Neuronal stem cell (in vitro differentiated cells): ENCODE results near the gene PKD1.
A peak's percentile ranks its signal among the peaks of the same experiment; 100 is the strongest.

Experiments used
- DNase-seq: peaks from one replicate; pipeline ENCODE4 v3.0.0-alpha.2; 2013; ENCODE audit warnings: low spot score
- H2AFZ ChIP-seq: one replicate; pipeline ENCODE4 v1.6.1; 2013; ENCODE audit warnings: mild to moderate bottlenecking, low read length, inconsistent platforms
- H2AK5ac ChIP-seq: 2 replicates; pipeline ENCODE4 v1.6.1; 2013; ENCODE audit warnings: low read depth, mild to moderate bottlenecking, inconsistent platforms, low read length, moderate library complexity, mixed read lengths
- H2BK120ac ChIP-seq: 2 replicates; pipeline ENCODE4 v1.6.1; 2013; ENCODE audit warnings: low read depth, mild to moderate bottlenecking, inconsistent platforms, low read length, moderate library complexity, mixed read lengths
- H2BK12ac ChIP-seq: one replicate; pipeline ENCODE4 v1.6.1; 2013; ENCODE audit warnings: low read length, inconsistent platforms
- H2BK15ac ChIP-seq: 2 replicates; pipeline ENCODE4 v1.6.1; 2013; ENCODE audit warnings: mild to moderate bottlenecking, low read length, inconsistent platforms, mixed read lengths
- H2BK5ac ChIP-seq: one replicate; pipeline ENCODE4 v1.6.1; 2013; ENCODE audit warnings: inconsistent platforms, mild to moderate bottlenecking, low read length, moderate library complexity
- H3K14ac ChIP-seq: one replicate; pipeline ENCODE4 v1.6.1; 2013; ENCODE audit warnings: low read length, inconsistent platforms
- H3K18ac ChIP-seq: 2 replicates; pipeline ENCODE4 v1.6.1; 2013; ENCODE audit warnings: low read length, inconsistent platforms
- H3K23ac ChIP-seq: 2 replicates; pipeline ENCODE4 v1.6.1; 2013; ENCODE audit warnings: low read depth, mild to moderate bottlenecking, mixed read lengths, low read length, inconsistent platforms; ENCODE audit not compliant: poor library complexity
- H3K27ac ChIP-seq: replicated peaks from 3 replicates; pipeline ENCODE4 v1.5.1; 2013; ENCODE audit warnings: low read length, inconsistent platforms
- H3K27me3 ChIP-seq, 3 experiments: 2 replicates each; pipeline ENCODE4 v1.6.1; 2013; ENCODE audit warnings: low read length in 3 of 3, mild to moderate bottlenecking in 2 of 3, inconsistent platforms in 1 of 3, low read depth in 1 of 3, mixed read lengths in 1 of 3, moderate library complexity in 1 of 3; ENCODE audit not compliant: control insufficient read depth in 3 of 3, insufficient read depth in 3 of 3
- H3K36me3 ChIP-seq, 2 donors: replicated peaks in 1 of 2; 2 replicates each; pipeline ENCODE4 v1.6.1; 2013; ENCODE audit warnings: low read length in 2 of 2; ENCODE audit not compliant: control insufficient read depth in 2 of 2, insufficient read depth in 2 of 2
- H3K4ac ChIP-seq: 2 replicates; pipeline ENCODE4 v1.6.1; 2013; ENCODE audit warnings: inconsistent platforms, mild to moderate bottlenecking, low read length, moderate library complexity
- H3K4me1 ChIP-seq, 2 donors: 1 replicate in 1 of 2; 2 replicates in 1 of 2; pipeline ENCODE4 v1.6.1; 2013; ENCODE audit warnings: low read length in 2 of 2, low read depth in 1 of 2; ENCODE audit not compliant: control insufficient read depth in 2 of 2, insufficient read depth in 1 of 2
- H3K4me2 ChIP-seq: one replicate; pipeline ENCODE4 v1.6.1; 2013; ENCODE audit warnings: mild to moderate bottlenecking, low read length, inconsistent platforms; ENCODE audit not compliant: insufficient read depth, poor library complexity, severe bottlenecking
- H3K4me3 ChIP-seq, 2 donors: 2 replicates each; pipeline ENCODE4 v1.5.1; 2013; ENCODE audit warnings: low read length in 2 of 2, mild to moderate bottlenecking in 2 of 2, inconsistent platforms in 1 of 2, moderate library complexity in 1 of 2
- H3K79me1 ChIP-seq: one replicate; pipeline ENCODE4 v1.6.1; 2013; ENCODE audit warnings: low read depth, mild to moderate bottlenecking, inconsistent platforms, low read length, moderate library complexity
- H3K9ac ChIP-seq: one replicate; pipeline ENCODE4 v1.6.1; 2013; ENCODE audit warnings: mild to moderate bottlenecking, low read depth, low read length, inconsistent platforms; ENCODE audit not compliant: poor library complexity
- H3K9me3 ChIP-seq, 2 donors: replicated peaks in 1 of 2; 2 replicates each; pipeline versions ENCODE3 to v1.6.1; 2013; ENCODE audit warnings: low read length in 2 of 2, mild to moderate bottlenecking in 2 of 2, inconsistent platforms in 1 of 2, low read depth in 1 of 2, mixed read lengths in 1 of 2, moderate library complexity in 1 of 2; ENCODE audit not compliant: control insufficient read depth in 2 of 2, insufficient read depth in 1 of 2
- H4K8ac ChIP-seq: one replicate; pipeline ENCODE4 v1.6.1; 2013; ENCODE audit warnings: low read depth, mild to moderate bottlenecking, inconsistent platforms, low read length, moderate library complexity
- H4K91ac ChIP-seq: one replicate; pipeline ENCODE4 v1.6.1; 2013; ENCODE audit warnings: low read length, low read depth, mild to moderate bottlenecking, inconsistent platforms; ENCODE audit not compliant: poor library complexity
- WGBS, 2 donors: extraction: QIAGEN DNeasy Blood & Tissue Kit; methylation state at CpG; one replicate each; pipeline ENCODE4 v1.1.7; 2013; ENCODE audit warnings: missing lambda C conversion rate in 2 of 2, mixed read lengths in 1 of 2; ENCODE audit not compliant: insufficient read length in 2 of 2, insufficient replicate concordance in 1 of 2; ENCODE audit errors: extremely low coverage in 2 of 2; 5-methylcytosine and 5-hydroxymethylcytosine counted together

Gene PKD1

DNA sequence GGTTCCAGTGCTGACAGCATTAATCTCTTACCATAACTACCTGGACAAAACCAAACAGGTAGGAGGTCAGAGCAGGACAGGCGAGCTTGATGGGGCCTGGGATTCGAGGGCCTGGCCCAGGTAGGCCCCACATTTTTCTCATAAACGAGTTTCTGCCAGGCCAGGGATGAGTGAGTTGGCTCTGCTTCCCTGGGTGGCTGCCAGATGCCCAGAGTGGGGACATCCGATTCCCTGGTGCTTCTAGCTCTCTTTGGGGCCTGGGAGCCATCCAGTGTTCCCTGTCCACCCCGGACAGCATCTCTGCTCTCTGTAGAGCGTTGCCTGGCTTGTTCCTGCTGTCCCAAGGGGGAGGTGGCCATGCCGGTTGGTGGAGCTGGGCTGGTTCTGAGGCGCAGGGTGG lies 62.8 kb downstream of the PKD1 start:
- no peak overlapping the region for H2BK15ac ChIP-seq
- no peak overlapping the region for H2AK5ac ChIP-seq
- H3K36me3 ChIP-seq = peaks cover 27 to 81% of the 10 kb centered on the region in 2 donors

DNA sequence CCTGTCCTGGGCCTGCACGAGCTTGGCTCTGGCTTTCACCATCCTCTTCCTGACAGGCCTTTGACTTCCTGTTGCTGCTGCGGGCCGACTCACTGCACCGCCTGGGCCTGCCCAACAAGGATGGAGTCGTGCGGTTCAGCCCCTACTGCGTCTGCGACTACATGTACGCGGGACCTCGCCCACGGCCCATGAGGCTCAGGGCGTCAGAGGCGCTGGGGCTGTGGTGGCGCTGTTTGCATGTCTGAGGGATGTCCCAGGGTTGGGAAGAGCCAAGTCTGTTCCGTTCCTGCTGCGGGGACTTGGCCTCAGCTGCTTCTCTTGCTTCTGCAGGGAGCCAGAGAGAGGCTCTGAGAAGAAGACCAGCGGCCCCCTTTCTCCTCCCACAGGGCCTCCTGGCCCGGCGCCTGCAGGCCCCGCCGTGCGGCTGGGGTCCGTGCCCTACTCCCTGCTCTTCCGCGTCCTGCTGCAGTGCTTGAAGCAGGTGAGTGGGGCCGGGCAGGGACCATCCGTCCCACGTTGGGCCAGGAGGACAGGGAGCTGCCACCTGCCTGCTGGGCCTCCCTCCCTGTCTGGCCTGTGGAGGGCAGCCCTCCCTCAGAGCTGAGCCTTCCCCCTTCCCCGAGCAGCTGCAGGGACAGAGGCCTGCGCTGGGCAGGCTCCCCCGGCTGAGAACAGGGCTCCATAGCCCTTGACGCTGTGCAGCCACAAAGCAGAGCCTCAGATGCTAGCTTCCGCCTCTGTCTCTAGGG lies 64.1 kb downstream of the PKD1 start:
- Histone ChIP-seq H3K79me1 (peaks cover 2% of the 10 kb centered on the region), H3K27me3 (no peaks in the 10 kb centered on the region), H2AFZ (no peak overlapping the region), H3K4me1 (no peaks in the 10 kb centered on the region), H3K4me2 (no peak overlapping the region), H3K27ac (no peak overlapping the region), H3K4me3 (peak overlapping the region in 1 of 2 donors; percentile 46), H2BK15ac (no peak overlapping the region), H2AK5ac (no peak overlapping the region), H3K36me3 (peaks cover 31 to 82% of the 10 kb centered on the region in 2 donors), H4K91ac (no peak overlapping the region), H3K9me3 (no peaks in the 10 kb centered on the region), H3K18ac (peak overlapping the region; percentile 48), H2BK120ac (no peak overlapping the region), H3K9ac (no peak overlapping the region), H2BK5ac (no peak overlapping the region), H4K8ac (no peak overlapping the region), H3K14ac (no peak overlapping the region), H3K4ac (no peak overlapping the region), H2BK12ac (no peak overlapping the region), H3K23ac (peak overlapping the region; percentile 95)
- WGBS, 2 donors = no CpG with 5 or more reads among the region's 34 CpGs
- DNase-seq = no peak

More for the DNA sequence above, 62.8 kb downstream of the PKD1 start:
- no peak overlapping the region for H4K91ac ChIP-seq
- H3K4me3 ChIP-seq = peak overlapping the region in 1 of 2 donors; percentile 24
- H3K9ac ChIP-seq = no peak overlapping the region
- no peak overlapping the region for H3K14ac ChIP-seq
- H2AFZ ChIP-seq = no peak overlapping the region
- H3K9me3 ChIP-seq = no peaks in the 10 kb centered on the region
- no CpG with 5 or more reads among the region's 8 CpGs for WGBS, 2 donors
- no peak overlapping the region for H3K18ac ChIP-seq
- H3K4me1 ChIP-seq = no peaks in the 10 kb centered on the region
- no peak overlapping the region for H3K23ac ChIP-seq
- no peaks in the 10 kb centered on the region for H3K27me3 ChIP-seq
- no peak overlapping the region for H3K4ac ChIP-seq
- no peak for DNase-seq
- no peak overlapping the region for H3K27ac ChIP-seq
- H2BK5ac ChIP-seq = no peak overlapping the region
- peaks cover 4% of the 10 kb centered on the region for H3K79me1 ChIP-seq
- no peak overlapping the region for H3K4me2 ChIP-seq
- no peak overlapping the region for H2BK12ac ChIP-seq
- no peak overlapping the region for H4K8ac ChIP-seq
- H2BK120ac ChIP-seq = no peak overlapping the region

GRCh38 chr16:2070576-2071453 lies 64.9 kb downstream of the PKD1 start:
- no peaks in the 10 kb centered on the region for H3K27me3 ChIP-seq
- DNase-seq = no peak
- peak overlapping the region; percentile 53 for H2BK5ac ChIP-seq
- no peak overlapping the region for H3K4ac ChIP-seq
- peak overlapping the region in 1 of 2 donors; percentile 46 for H3K4me3 ChIP-seq
- H4K91ac ChIP-seq = no peak overlapping the region
- peaks cover 2% of the 10 kb centered on the region for H3K79me1 ChIP-seq
- no peak overlapping the region for H3K9ac ChIP-seq
- H2BK12ac ChIP-seq = no peak overlapping the region
- H3K23ac ChIP-seq = peak overlapping the region; percentile 95
- H2BK15ac ChIP-seq = no peak overlapping the region
- no peak overlapping the region for H2BK120ac ChIP-seq
- H3K9me3 ChIP-seq = peaks cover 0 to 3% of the 10 kb centered on the region in 2 donors
- no peak overlapping the region for H3K27ac ChIP-seq
- H3K18ac ChIP-seq = no peak overlapping the region
- no CpG with 5 or more reads among the region's 29 CpGs for WGBS, 2 donors
- peaks cover 36 to 82% of the 10 kb centered on the region in 2 donors for H3K36me3 ChIP-seq
- peak overlapping the region; percentile 65 for H4K8ac ChIP-seq
- peak overlapping the region; percentile 11 for H3K4me2 ChIP-seq
- no peak overlapping the region for H2AK5ac ChIP-seq
- no peak overlapping the region for H2AFZ ChIP-seq
- no peaks in the 10 kb centered on the region for H3K4me1 ChIP-seq
- no peak overlapping the region for H3K14ac ChIP-seq

DNA sequence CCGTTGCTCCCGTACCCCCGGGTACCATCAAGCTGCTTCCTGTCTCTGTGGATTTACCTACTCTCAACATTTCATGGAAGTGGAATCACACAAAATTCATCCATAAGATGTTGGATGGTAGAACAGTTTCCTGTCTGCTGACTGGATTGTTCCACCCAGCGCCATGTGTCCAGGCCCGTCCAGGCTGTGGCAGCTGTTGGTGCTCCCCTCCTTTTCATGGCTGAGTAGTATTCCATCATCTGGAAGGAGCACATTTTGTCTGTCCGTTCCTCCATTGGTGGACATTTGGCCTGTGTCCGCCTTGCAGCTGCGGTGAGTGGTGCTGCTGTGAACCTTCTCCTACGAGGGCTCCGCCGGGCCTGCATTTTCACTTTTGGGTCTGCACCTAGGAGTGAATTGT lies 69.6 kb downstream of the PKD1 start:
- H3K14ac ChIP-seq = no peak overlapping the region
- no peaks in the 10 kb centered on the region for H3K27me3 ChIP-seq
- no peak overlapping the region for H3K18ac ChIP-seq
- H3K36me3 ChIP-seq = peaks cover 32 to 75% of the 10 kb centered on the region in 2 donors
- H3K4ac ChIP-seq = no peak overlapping the region
- no peak overlapping the region for H3K9ac ChIP-seq
- peaks cover 0 to 5% of the 10 kb centered on the region in 2 donors for H3K9me3 ChIP-seq
- DNase-seq = no peak
- no peak overlapping the region for H4K8ac ChIP-seq
- no peak overlapping the region for H2BK12ac ChIP-seq
- no peaks in the 10 kb centered on the region for H3K79me1 ChIP-seq
- no peak overlapping the region for H2BK15ac ChIP-seq
- H4K91ac ChIP-seq = no peak overlapping the region
- H2BK120ac ChIP-seq = no peak overlapping the region
- H3K4me2 ChIP-seq = no peak overlapping the region
- H3K4me1 ChIP-seq = no peaks in the 10 kb centered on the region
- H2AFZ ChIP-seq = no peak overlapping the region
- H3K23ac ChIP-seq = no peak overlapping the region
- no CpG with 5 or more reads among the region's 11 CpGs for WGBS, 2 donors
- no peak overlapping the region for H3K27ac ChIP-seq
- H2BK5ac ChIP-seq = no peak overlapping the region
- no peak overlapping the region for H2AK5ac ChIP-seq
- H3K4me3 ChIP-seq = peak overlapping the region in 1 of 2 donors; percentile 45
